Dermis microvascular lymphatic vessel endothelial cell (primary cell): ENCODE measurements around the gene PRAME. TPM values are rescaled to one million over a fixed set of nuclear protein-coding genes. Genes with fewer than 3 reads are reported as not detected.
A peak's percentile ranks its signal among the peaks of the same experiment; 100 is the strongest.
"Not testable (repeated sequence)": the region's sequence is repeated elsewhere in the genome, so short reads cannot be mapped to it uniquely, and the experiment has no call there.

ENCODE experiments used
- DNase-seq, 2 donors: peaks; one replicate each; pipeline versions ENCODE4 v3.0.0 to v3.0.0-alpha.2; 2010; ENCODE audit warnings: low read depth in 2 of 2
- total RNA-seq: library from RNA; depleted of rRNA; stranded (reverse); fragments of >200 nt; gene quantifications from 2 replicates; pipeline ENCODE4 v1.2.1, GENCODE V29; 2014

The PRAME gene, protein sequence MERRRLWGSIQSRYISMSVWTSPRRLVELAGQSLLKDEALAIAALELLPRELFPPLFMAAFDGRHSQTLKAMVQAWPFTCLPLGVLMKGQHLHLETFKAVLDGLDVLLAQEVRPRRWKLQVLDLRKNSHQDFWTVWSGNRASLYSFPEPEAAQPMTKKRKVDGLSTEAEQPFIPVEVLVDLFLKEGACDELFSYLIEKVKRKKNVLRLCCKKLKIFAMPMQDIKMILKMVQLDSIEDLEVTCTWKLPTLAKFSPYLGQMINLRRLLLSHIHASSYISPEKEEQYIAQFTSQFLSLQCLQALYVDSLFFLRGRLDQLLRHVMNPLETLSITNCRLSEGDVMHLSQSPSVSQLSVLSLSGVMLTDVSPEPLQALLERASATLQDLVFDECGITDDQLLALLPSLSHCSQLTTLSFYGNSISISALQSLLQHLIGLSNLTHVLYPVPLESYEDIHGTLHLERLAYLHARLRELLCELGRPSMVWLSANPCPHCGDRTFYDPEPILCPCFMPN
- under 0.01 TPM in 1 of 2 replicates, not detected in the other for total RNA-seq

- peak in 1 of 2 donors; percentile 42 for DNase-seq
Measured at GRCh38 chr22:22558972-22559603, at the start of gene PRAME. TSS of gene PRAME (minus strand) at chr22:22559265. CDS start at chr22:22556832, 2,433 bp downstream.

GRCh38 chr22:22608022-22608421, 49.0 kb upstream of the PRAME start:
- not testable (repeated sequence) for DNase-seq

DNA sequence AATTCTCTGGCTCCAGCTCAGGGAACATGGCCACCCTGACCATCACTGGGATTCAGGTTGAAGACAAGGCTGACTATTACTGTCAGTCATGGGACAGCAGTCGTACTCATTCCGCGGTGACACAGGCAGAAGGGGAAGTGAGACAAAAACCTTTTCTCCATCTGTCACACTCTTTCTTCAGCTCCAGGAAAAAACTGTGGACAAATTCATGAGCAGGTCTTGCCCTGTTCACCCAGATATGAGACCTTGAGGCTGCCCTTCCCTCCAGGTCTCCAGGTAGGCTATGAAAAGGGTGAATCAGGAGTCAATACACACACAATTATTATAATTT, 46.0 kb upstream of the PRAME start:
- no peak for DNase-seq

GRCh38 chr22:22604326-22605073, 45.4 kb upstream of the PRAME start:
- DNase-seq, result no peak

GRCh38 chr22:22603470-22603947, 44.4 kb upstream of the PRAME start:
- no peak for DNase-seq

GRCh38 chr22:22600531-22601261, 41.6 kb upstream of the PRAME start:
- DNase-seq, result no peak

- no peak for DNase-seq
Measured at GRCh38 chr22:22599248-22599647, 40.2 kb upstream of the PRAME start.

GRCh38 chr22:22598144-22598543, 39.1 kb upstream of the PRAME start:
- DNase-seq, result no peak

DNA sequence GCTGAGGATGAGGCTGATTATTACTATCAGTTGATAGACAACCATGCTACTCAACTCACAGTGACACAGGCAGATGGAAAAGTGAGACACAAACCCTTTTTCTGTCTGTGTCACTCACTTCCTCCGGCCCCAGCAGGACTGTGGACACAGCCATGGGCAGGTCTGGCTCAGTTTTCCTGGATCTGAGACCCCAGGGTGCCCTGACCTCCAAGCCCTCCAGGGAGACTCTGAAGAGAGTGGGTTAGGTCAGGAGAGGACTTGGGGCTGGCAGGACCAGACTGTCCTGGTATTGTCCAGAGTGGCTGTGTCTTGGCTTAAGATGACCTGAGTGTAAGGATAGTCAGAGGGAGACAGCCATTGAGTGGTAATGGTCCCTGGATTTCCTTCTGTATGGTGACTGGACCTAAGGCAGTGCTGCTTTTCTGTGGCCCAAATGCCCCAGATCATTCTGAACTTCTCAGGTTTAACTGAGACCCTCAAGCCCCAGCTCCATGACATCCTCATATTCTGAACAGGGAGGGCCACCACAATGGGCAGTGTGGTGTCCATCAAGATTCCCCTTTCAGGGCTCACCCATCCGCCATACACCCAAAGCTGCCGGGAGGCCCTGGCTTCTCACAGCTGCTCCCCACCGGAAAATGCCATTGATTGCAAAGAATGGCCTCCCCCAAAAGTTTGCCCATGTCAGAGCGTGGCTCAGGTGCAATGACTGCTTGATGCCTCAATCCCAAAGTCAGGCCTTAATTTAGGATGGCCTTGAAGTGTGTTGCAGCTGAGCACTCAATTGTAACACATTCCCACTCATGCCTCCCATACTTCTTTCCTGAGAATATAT, 36.2 kb upstream of the PRAME start:
- no peak for DNase-seq

DNA sequence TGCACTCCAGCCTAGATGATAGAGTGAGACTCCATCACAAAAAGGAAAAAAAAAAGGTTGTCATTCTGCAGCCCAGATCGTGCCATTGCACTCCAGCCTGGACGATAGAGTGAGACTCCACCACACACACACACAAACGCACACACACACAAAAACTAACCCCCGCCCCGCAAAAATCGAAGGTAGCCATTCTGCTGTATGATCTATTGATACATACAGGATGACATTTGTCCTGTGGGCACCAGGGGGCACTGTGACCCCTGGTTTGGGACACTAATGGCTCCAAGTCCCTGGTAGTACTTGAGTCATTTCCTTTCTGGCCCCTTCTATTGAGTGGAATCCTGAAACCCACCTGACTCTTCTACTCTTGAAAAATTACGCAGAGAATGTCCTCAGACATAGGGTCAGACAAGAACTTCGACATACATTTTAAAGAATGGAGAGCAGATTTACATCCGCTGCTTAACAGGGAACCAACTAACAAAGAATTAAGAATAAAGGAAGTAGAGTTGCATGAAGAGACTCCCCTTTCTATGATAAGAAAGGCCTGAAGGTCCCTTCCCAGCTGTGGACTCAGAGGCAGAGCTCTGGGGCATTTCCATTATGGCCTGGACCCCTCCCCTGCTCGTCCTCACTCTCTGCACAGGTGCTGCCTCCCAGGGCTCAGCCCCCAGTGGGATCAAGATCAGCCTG, 35.0 kb upstream of the PRAME start:
- DNase-seq, result peak; percentile 40 to 73

DNA sequence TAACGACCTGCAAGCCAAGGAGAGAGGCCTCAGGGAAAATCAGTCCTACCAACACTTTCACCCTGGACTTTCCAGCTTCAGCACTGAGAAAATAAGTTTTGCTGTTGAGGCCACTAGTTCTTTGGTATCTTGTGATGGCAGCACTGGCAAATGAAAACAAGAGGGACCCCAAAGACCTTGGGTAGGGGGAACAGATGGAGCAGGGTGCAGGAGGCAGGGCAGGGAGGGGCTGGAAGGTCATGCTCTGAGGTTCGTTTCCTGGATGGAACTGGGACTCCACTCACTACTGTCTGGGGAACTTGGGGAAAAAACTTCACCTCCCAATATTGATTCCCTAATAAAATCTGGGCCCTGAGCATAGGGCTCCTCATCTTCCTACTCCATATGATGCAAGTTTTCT, 34.2 kb upstream of the PRAME start:
- DNase-seq, result no peak

GRCh38 chr22:22591348-22592299, 32.6 kb upstream of the PRAME start:
- no peak for DNase-seq

DNA sequence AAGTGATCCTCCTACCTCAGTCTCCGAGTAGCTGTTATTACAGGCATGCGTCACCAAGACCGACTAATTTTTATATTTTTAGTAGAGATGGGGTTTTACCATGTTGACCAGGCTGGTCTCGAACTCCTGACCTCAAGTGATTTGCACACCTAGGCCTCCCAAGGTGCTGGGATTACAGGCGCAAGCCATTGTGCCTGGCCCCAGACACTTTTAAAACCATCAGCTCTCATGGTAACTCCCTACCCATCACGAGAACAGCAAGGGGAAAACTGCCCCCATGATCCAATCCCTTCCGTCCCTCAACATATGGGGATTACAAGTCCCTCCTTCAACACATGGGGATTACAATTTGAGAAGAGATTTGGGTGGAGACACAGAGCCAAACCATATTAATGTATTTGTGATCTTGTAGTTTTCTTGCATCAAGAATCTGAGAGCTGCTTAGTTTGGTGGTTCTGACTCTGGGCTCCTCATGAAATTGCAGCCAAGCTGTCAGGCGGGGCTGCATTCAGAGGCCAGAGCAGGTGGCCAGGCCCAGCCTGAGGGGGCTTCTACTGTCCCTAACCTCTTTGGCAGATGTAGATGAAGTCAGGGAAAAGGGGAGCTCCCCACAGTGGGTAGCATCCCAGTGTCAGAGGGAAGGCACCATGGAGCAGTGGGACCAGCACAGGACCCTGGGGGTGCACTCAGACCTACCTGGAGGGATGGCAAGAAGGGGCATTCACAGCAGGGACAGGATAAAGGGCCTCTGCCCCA, 31.2 kb upstream of the PRAME start:
- DNase-seq, result no peak

DNA sequence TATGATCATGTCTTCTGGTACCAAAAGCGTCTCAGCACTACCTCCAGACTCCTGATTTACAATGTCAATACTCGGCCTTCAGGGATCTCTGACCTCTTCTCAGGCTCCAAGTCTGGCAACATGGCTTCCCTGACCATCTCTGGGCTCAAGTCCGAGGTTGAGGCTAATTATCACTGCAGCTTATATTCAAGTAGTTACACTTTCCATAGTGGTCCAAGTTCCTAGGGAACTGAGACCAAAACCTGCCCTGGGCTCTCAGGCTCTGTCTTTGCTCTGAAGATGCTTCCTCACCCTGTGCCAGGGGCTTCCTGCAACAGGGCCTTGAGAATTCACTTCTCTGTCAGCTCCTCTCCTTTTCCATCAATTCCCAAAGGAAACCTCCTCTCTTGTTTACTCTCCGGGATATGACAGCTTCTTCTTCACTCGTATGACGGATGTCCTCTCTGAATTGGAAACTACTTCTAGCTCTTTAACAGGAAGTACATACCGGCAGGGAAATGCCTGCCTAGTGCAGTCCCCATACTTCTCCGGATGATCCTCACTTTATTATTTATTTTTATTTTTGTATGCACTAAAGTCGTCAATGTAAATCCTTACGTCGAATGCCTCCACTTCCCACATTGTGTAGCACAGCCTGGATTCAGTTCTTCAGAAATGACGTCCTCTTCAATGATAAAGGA, 29.6 kb upstream of the PRAME start:
- no peak for DNase-seq

GRCh38 chr22:22587577-22588188, 28.6 kb upstream of the PRAME start:
- DNase-seq, result no peak

GRCh38 chr22:22584722-22585121, 25.7 kb upstream of the PRAME start:
- no peak for DNase-seq

GRCh38 chr22:22583030-22583429, 24.0 kb upstream of the PRAME start:
- DNase-seq, result no peak
